Activated CD8-positive, alpha-beta T cell treated with anti-CD3 and anti-CD28 coated beads for 36 hours (primary cell): ENCODE results near the gene HIVEP1. TPM values are rescaled to one million over a fixed set of nuclear protein-coding genes. Genes with fewer than 3 reads are reported as not detected.

Experiments used
- ATAC-seq: fragments of 200-7000 bp; cut with Tn5 transposase; one replicate; pipeline ENCODE4 v1.10.0; 2021; ENCODE audit warnings: mild to moderate bottlenecking, moderate library complexity
- CTCF ChIA-PET: fragments of 350-600 bp; sonication (Branson Sonifier 250); formaldehyde crosslinking; loops from one replicate; lab custom pipeline; 2021; ENCODE audit warnings: antibody characterized with exemption; lab: Charles Lee
- POLR2A ChIA-PET: fragments of 350-600 bp; sonication (Branson Sonifier 250); formaldehyde crosslinking; loops from one replicate; lab custom pipeline; 2021; ENCODE audit warnings: antibody characterized with exemption; lab: Charles Lee
- DNase-seq: peaks from one replicate; pipeline ENCODE4 v3.0.0-alpha.2; 2020
- H3K27ac Mint-ChIP-seq: one replicate; pipeline ENCODE4 v1.8.0; 2021; ENCODE audit warnings: mild to moderate bottlenecking, mixed read lengths
- H3K27me3 Mint-ChIP-seq: one replicate; pipeline ENCODE4 v1.8.0; 2021; ENCODE audit warnings: mixed read lengths
- H3K36me3 Mint-ChIP-seq: one replicate; pipeline ENCODE4 v1.8.0; 2021; ENCODE audit warnings: low read depth, mixed read lengths
- H3K4me1 Mint-ChIP-seq: one replicate; pipeline ENCODE4 v1.8.0; 2021; ENCODE audit warnings: low read depth, mixed read lengths
- H3K4me3 Mint-ChIP-seq: one replicate; pipeline ENCODE4 v1.8.0; 2021; ENCODE audit warnings: mild to moderate bottlenecking, moderate library complexity, mixed read lengths
- H3K9me3 Mint-ChIP-seq: one replicate; pipeline ENCODE4 v1.8.0; 2021; ENCODE audit warnings: mixed read lengths
- intact Hi-C: fragments of 100-400 bp; cut with micrococcal nuclease; formaldehyde crosslinking; loops from one replicate; pipeline ENCODE4 v1.10.0; 2022
- total RNA-seq, 2 experiments: library from RNA; stranded (reverse); gene quantifications; one replicate each; pipeline ENCODE4 v1.2.3, GENCODE V29; 2021
- TF ChIP-seq, protein P1 (sequence below): fragments of 200-600 bp; IDR thresholded peaks from one replicate; pipeline ENCODE4 v1.8.0; 2022; ENCODE audit warnings: antibody characterized with exemption, mild to moderate bottlenecking

The HIVEP1 gene
- total RNA-seq, 2 experiments from 2014 or later, result 38.5 to 41.3 TPM

DNA sequence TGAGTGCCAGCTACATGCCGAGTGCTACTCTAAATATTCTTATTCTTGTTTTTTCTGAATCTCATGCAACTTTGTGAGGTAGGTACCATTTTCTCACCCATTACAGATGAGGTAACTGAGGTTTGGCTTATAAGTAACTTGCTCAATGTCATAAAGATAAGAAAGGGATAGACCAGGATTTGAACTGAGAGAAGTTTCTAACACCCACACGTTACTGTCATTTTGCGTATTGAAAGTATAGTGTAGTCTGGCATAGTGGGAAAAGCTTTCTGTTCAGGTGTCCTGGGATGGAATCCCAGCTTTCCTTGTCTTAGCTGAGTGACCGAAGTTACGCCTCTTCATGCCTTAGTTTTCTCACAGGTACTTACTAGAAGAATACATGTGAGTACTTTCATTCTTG, 50.5 kb downstream of the HIVEP1 start:
- ChIA-PET CTCF (no interaction called here), POLR2A (no interaction called here)
- Mint-ChIP-seq H3K9me3 (no peaks in the 10 kb centered on the region), H3K4me1 (peaks cover 78% of the 10 kb centered on the region), H3K27ac (no peak overlapping the region), H3K36me3 (peaks cover 17% of the 10 kb centered on the region), H3K27me3 (no peaks in the 10 kb centered on the region), H3K4me3 (no peak overlapping the region)
- ATAC-seq (no peak), DNase-seq (no peak)
- TF ChIP-seq, protein P1, sequence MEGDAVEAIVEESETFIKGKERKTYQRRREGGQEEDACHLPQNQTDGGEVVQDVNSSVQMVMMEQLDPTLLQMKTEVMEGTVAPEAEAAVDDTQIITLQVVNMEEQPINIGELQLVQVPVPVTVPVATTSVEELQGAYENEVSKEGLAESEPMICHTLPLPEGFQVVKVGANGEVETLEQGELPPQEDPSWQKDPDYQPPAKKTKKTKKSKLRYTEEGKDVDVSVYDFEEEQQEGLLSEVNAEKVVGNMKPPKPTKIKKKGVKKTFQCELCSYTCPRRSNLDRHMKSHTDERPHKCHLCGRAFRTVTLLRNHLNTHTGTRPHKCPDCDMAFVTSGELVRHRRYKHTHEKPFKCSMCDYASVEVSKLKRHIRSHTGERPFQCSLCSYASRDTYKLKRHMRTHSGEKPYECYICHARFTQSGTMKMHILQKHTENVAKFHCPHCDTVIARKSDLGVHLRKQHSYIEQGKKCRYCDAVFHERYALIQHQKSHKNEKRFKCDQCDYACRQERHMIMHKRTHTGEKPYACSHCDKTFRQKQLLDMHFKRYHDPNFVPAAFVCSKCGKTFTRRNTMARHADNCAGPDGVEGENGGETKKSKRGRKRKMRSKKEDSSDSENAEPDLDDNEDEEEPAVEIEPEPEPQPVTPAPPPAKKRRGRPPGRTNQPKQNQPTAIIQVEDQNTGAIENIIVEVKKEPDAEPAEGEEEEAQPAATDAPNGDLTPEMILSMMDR, result no peak
- intact Hi-C loops, result no loop called here

DNA sequence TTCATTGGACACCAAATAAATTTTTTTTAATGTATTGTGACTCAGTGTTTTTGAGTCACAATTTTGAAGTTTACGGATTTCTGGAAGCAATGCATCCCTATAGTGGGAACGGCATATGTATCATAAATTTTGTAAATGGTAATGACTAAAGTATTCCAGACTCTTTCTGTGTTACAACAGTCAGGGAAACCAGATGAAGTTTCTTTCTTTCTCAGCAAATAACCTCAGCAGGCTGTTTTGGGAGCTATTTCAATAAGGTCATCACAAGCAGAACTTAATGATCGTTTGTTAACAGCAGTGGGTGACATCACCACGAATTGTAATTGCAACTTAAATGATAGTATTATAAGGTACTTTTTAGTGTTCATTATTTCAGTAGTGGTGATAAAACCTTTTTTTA, 52.0 kb downstream of the HIVEP1 start:
- intact Hi-C loops, result no loop called here
- ATAC-seq (no peak), DNase-seq (no peak)
- H3K4me3 Mint-ChIP-seq, result no peak overlapping the region
- ChIA-PET POLR2A (no interaction called here), CTCF (interaction anchor here (1.3 kb wide), 1 partner anchor 12 kb away, joined by 3 read pairs; no protein-coding TSS in a partner anchor)
- TF ChIP-seq, protein P1, result no peak
- peak overlapping the region; percentile 54 for H3K27ac Mint-ChIP-seq
- H3K4me1 Mint-ChIP-seq, result peaks cover 71% of the 10 kb centered on the region
- H3K27me3 Mint-ChIP-seq, result no peaks in the 10 kb centered on the region
- peaks cover 10% of the 10 kb centered on the region for H3K36me3 Mint-ChIP-seq
- H3K9me3 Mint-ChIP-seq, result no peaks in the 10 kb centered on the region

DNA sequence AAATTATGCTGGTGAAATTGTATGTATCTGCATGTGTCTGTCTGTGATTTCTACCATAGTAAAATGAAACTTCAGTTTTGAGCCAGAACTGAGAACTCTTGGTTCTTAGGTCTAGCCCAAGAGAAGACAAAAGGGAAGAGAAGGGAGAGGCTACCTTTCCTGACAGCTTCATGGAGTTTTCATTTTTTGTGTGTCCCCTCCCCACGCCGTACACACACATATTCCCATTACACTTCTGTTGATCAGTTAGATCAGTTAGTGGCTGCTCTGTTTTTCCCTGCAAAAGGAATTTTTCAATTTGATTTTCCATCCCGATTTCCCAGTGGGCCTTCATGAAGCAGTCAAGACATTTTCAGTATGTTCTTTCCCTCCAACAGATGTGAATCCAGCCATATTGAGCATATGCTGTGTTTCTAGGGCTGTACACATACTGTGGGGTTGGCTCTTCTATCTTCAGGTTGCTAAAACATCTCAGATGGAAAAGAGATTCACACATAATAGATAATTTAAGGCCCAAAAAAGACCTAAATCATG, 52.5 kb downstream of the HIVEP1 start:
- H3K27ac Mint-ChIP-seq, result peak overlapping the region; percentile 54
- DNase-seq (no peak), ATAC-seq (no peak)
- H3K36me3 Mint-ChIP-seq, result peaks cover 8% of the 10 kb centered on the region
- intact Hi-C loops, result no loop called here
- H3K27me3 Mint-ChIP-seq, result no peaks in the 10 kb centered on the region
- CTCF ChIA-PET, result interaction anchor here (1.3 kb wide), 1 partner anchor 12 kb away, joined by 3 read pairs; no protein-coding TSS in a partner anchor
- POLR2A ChIA-PET, result no interaction called here
- TF ChIP-seq, protein P1, result no peak
- no peaks in the 10 kb centered on the region for H3K9me3 Mint-ChIP-seq
- H3K4me3 Mint-ChIP-seq, result no peak overlapping the region
- H3K4me1 Mint-ChIP-seq, result peaks cover 69% of the 10 kb centered on the region

DNA sequence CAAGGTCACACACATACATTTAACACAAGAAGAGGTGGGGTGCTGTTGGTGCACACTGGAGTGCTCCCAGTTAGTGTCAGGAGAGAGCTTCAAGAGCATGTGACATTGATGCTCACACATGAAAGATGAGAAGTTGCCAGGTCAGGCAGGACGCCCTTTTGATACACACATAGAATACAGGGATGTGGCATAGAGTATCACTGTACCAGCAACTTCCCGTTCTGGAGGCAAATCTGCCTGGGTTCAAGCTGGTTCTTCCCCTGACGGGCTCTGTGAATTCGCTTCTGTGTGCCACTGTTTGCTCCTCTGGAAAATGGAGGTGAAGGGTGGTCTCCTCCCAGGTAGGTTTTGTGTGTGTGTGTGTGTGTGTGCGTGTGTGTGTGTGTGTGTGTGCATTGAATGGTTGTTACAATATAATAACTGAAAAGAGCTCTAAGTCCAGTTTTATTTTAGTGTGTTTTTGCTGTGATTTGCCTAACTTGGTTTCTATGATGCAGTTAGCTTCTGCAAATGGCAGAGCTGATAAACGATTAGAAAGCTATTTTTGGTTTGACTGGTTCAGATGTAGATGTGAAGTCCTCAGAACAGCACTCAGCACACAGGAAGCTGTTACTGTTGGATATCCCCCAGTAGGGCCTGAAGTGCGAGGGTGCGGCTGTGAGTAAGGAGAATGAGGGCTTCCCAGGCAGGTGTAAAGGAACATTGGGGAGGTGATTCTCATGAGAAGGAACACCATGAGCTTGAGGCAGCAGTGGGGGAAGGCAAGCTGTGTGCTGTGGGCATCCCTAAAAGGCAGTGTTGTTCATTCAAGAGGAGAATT, 53.4 kb downstream of the HIVEP1 start:
- ChIA-PET POLR2A (interaction anchor here (0.8 to 1.2 kb wide), 3 partner anchors 13 to 69 kb away, joined by 3 to 6 read pairs (median 3); no protein-coding TSS in a partner anchor), CTCF (interaction anchor here (0.7 to 1.2 kb wide), 4 partner anchors 10 to 410 kb away, joined by 3 to 5 read pairs (median 4); no protein-coding TSS in a partner anchor)
- H3K27me3 Mint-ChIP-seq, result no peaks in the 10 kb centered on the region
- DNase-seq, result peak; percentile 48
- no peaks in the 10 kb centered on the region for H3K9me3 Mint-ChIP-seq
- intact Hi-C loops, result no loop called here
- H3K27ac Mint-ChIP-seq, result peak overlapping the region; percentile 70
- TF ChIP-seq, protein P1, result no peak
- H3K4me1 Mint-ChIP-seq, result peaks cover 64% of the 10 kb centered on the region
- ATAC-seq, result peak; percentile 55
- peak overlapping the region; percentile 5 for H3K4me3 Mint-ChIP-seq
- peaks cover 8% of the 10 kb centered on the region for H3K36me3 Mint-ChIP-seq

DNA sequence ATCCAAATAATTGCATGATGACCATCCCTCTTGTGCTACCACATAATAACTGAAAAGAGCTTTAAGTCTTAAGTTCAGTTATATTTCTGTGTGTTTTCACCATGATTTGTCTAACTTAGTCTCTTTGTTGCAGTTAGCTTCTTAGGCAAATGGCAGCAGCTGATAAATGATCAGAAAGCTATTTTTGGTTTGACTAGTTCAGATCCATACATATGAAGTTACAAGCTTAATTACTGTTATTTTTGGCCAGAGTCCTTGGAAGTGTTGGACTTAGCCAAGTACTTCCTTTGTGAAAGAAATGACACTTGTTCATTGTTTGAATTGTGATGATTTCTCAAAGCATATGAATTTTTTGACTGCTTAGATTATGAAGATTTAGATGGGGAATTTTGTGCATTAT, 54.2 kb downstream of the HIVEP1 start:
- Mint-ChIP-seq H3K4me1 (peaks cover 64% of the 10 kb centered on the region), H3K4me3 (no peak overlapping the region), H3K27me3 (no peaks in the 10 kb centered on the region), H3K9me3 (no peaks in the 10 kb centered on the region), H3K36me3 (peaks cover 8% of the 10 kb centered on the region), H3K27ac (no peak overlapping the region)
- CTCF ChIA-PET, result interaction anchor here (0.7 to 1.2 kb wide), 6 partner anchors 9 to 411 kb away, joined by 3 to 5 read pairs (median 3); no protein-coding TSS in a partner anchor
- POLR2A ChIA-PET, result interaction anchor here (0.8 to 1.2 kb wide), 3 partner anchors 14 to 70 kb away, joined by 3 to 6 read pairs (median 3); no protein-coding TSS in a partner anchor
- TF ChIP-seq, protein P1, result no peak
- ATAC-seq, result no peak
- intact Hi-C loops, result no loop called here
- no peak for DNase-seq
